ENCODE data around the gene SH3RF3. TPM values are rescaled to one million over a fixed set of nuclear protein-coding genes. Genes with fewer than 3 reads are reported as not detected.

SH3RF3 gene
- total RNA-seq, 1 donor from 2014 or later: 7.4 TPM

GRCh38 chr2:109347626-109348025 lies 218.6 kb downstream of the SH3RF3 start:
- Histone ChIP-seq H3K27ac (no peak overlapping the region), H3K9me3 (no peaks in the 10 kb centered on the region), H3K36me3 (no peaks in the 10 kb centered on the region), H3K27me3 (no peaks in the 10 kb centered on the region), H3K4me3 (no peak overlapping the region), H3K4me1 (peaks cover 39% of the 10 kb centered on the region)
- ATAC-seq: no peak
- TF ChIP-seq CTCF (IDR thresholded peaks at IDR 0.05): no peak
- intact Hi-C loops (cut with DNase I): loop anchor here (10.0 kb wide), 1 partner anchor 47 kb away; no protein-coding TSS in a partner anchor
- peak; percentile 45 for DNase-seq

- Histone ChIP-seq H3K9me3 (no peaks in the 10 kb centered on the region), H3K36me3 (no peaks in the 10 kb centered on the region), H3K27me3 (no peaks in the 10 kb centered on the region), H3K4me1 (peaks cover 39% of the 10 kb centered on the region), H3K27ac (no peak overlapping the region), H3K4me3 (no peak overlapping the region)
- TF ChIP-seq CTCF (IDR thresholded peaks at IDR 0.05): no peak
- DNase-seq (no peak), ATAC-seq (no peak)
- intact Hi-C loops (cut with DNase I): loop anchor here (10.0 kb wide), 1 partner anchor 47 kb away; no protein-coding TSS in a partner anchor
These were observed 219.2 kb downstream of the SH3RF3 start for GRCh38 chr2:109348190-109348589.

GRCh38 chr2:109348671-109349502 lies 219.9 kb downstream of the SH3RF3 start:
- no peak for DNase-seq

GRCh38 chr2:109349503-109350465 lies 220.8 kb downstream of the SH3RF3 start:
- peak; percentile 53 for DNase-seq
- Histone ChIP-seq H3K4me3 (no peak overlapping the region), H3K27me3 (no peaks in the 10 kb centered on the region), H3K4me1 (peaks cover 39% of the 10 kb centered on the region), H3K36me3 (no peaks in the 10 kb centered on the region), H3K27ac (no peak overlapping the region), H3K9me3 (no peaks in the 10 kb centered on the region)
- no peak for TF ChIP-seq CTCF (IDR thresholded peaks at IDR 0.05)
- intact Hi-C loops (cut with DNase I): loop anchor here (10.0 kb wide), 1 partner anchor 45 kb away; no protein-coding TSS in a partner anchor
- ATAC-seq: no peak

More at GRCh38 chr2:109348671-109349502, 219.9 kb downstream of the SH3RF3 start:
- Histone ChIP-seq H3K27me3 (no peaks in the 10 kb centered on the region), H3K27ac (no peak overlapping the region), H3K9me3 (no peaks in the 10 kb centered on the region), H3K36me3 (no peaks in the 10 kb centered on the region), H3K4me3 (no peak overlapping the region), H3K4me1 (peaks cover 39% of the 10 kb centered on the region)
- no peak for TF ChIP-seq CTCF (IDR thresholded peaks at IDR 0.05)
- no peak for ATAC-seq
- intact Hi-C loops (cut with DNase I): loop anchor here (10.0 kb wide), 1 partner anchor 46 kb away; no protein-coding TSS in a partner anchor

- DNase-seq (no peak), ATAC-seq (no peak)
- TF ChIP-seq CTCF (IDR thresholded peaks at IDR 0.05): no peak
- H3K4me3 ChIP-seq: no peak overlapping the region
- H3K36me3 ChIP-seq: no peaks in the 10 kb centered on the region
- H3K9me3 ChIP-seq: no peaks in the 10 kb centered on the region
- peaks cover 36% of the 10 kb centered on the region for H3K4me1 ChIP-seq
- no peaks in the 10 kb centered on the region for H3K27me3 ChIP-seq
- H3K27ac ChIP-seq: no peak overlapping the region
- intact Hi-C loops (cut with DNase I): no loop called here
These were observed 221.5 kb downstream of the SH3RF3 start for GRCh38 chr2:109350526-109350925.
